ENCODE measurements around the gene ATRX. TPM values are rescaled to one million over a fixed set of nuclear protein-coding genes. Genes with fewer than 3 reads are reported as not detected.

ATRX gene
- total and polyA plus RNA-seq, 2 donors (not counting 3 experiments of a cell fraction or from before 2014, with no cell fraction given): 23.5 to 101 TPM

- Histone ChIP-seq H3K27me3 (ENCODE audit: control insufficient read depth in 2 of 2, insufficient read depth in 2 of 2, low read length in 2 of 2) (no peaks in the 10 kb centered on the region), H3K9ac (replicated peaks; ENCODE audit: extremely low read depth, insufficient read depth, low read length) (no peak overlapping the region), H3K9me3 (replicated peaks; ENCODE audit: control insufficient read depth, insufficient read depth, low read length) (no peaks in the 10 kb centered on the region), H3K4me1 (ENCODE audit: control insufficient read depth, extremely low read depth, insufficient read depth, low read length) (peaks cover 7% of the 10 kb centered on the region), H3K79me2 (ENCODE audit: control insufficient read depth, insufficient read depth, low read length) (no peaks in the 10 kb centered on the region), H4K20me1 (replicated peaks; ENCODE audit: control insufficient read depth, extremely low read depth, insufficient read depth, low read length) (no peaks in the 10 kb centered on the region), H3K27ac (ENCODE audit: insufficient read depth, low read depth, low read length) (no peak overlapping the region), H3K36me3 (ENCODE audit: control insufficient read depth in 2 of 2, extremely low read depth in 1 of 2, insufficient read depth in 2 of 2, low read length in 2 of 2) (no peaks in the 10 kb centered on the region), H3K4me2 (ENCODE audit: insufficient read depth, low read length) (no peak overlapping the region), H3K9me1 (replicated peaks; ENCODE audit: control insufficient read depth, extremely low read depth, insufficient read depth, low read length) (no peaks in the 10 kb centered on the region), H2AFZ (ENCODE audit: low read depth, low read length) (no peak overlapping the region), H3K4me3 (replicated peaks in 1 of 3; ENCODE audit: insufficient read depth in 1 of 3, low read depth in 1 of 3, low read length in 3 of 3) (no peak overlapping the region)
- CTCF ChIA-PET: no interaction called here
- POLR2A ChIA-PET: no interaction called here
- dilution Hi-C loops (cut with MboI; ENCODE audit: extremely low pct_ligation_motif_present, low sequenced_read_pairs): no loop called here
- TF ChIP-seq POLR2A (IDR thresholded peaks at IDR 0.05; ENCODE audit: low read depth, low read length) (no peak), MAX (IDR thresholded peaks at IDR 0.05; ENCODE audit: insufficient read depth, insufficient read length) (no peak), GATA2 (IDR thresholded peaks at IDR 0.05; ENCODE audit: insufficient read depth, insufficient read length, low read depth, low read length) (no peak), JUN (IDR thresholded peaks at IDR 0.05; ENCODE audit: borderline replicate concordance, insufficient read depth, insufficient read length, low read depth) (no peak), FOS (IDR thresholded peaks at IDR 0.05; ENCODE audit: borderline replicate concordance, insufficient read depth, low read length) (no peak), CTCF (IDR thresholded peaks at IDR 0.05; ENCODE audit: extremely low read depth in 1 of 2, insufficient read depth in 1 of 2, low read depth in 1 of 2, low read length in 2 of 2) (no peak), EZH2 (IDR thresholded peaks at IDR 0.05; ENCODE audit: borderline replicate concordance, low read depth, low read length, severe bottlenecking) (no peak), MYC (IDR thresholded peaks at IDR 0.05; ENCODE audit: low read depth, low read length) (no peak), POLR2AphosphoS5 (IDR thresholded peaks at IDR 0.05; ENCODE audit: insufficient read depth, low read depth, low read length) (no peak)
- FAIRE-seq (no peak), DNase-seq (ENCODE audit: low read depth, low spot score) (no peak)
- intact Hi-C loops (cut with micrococcal nuclease): no loop called here
- no TSS peak for BruUV-seq (replicated peaks)
These were observed 133.9 kb downstream of the ATRX start for GRCh38 chrX:77652095-77652494.
